ENCODE measurements around the gene NRAP. TPM values are rescaled to one million over a fixed set of nuclear protein-coding genes. Genes with fewer than 3 reads are reported as not detected.
"Not testable (repeated sequence)": the region's sequence is repeated elsewhere in the genome, so short reads cannot be mapped to it uniquely, and the experiment has no call there.

Gene NRAP
- total RNA-seq, 1 donor from 2014 or later: 826 TPM

DNA sequence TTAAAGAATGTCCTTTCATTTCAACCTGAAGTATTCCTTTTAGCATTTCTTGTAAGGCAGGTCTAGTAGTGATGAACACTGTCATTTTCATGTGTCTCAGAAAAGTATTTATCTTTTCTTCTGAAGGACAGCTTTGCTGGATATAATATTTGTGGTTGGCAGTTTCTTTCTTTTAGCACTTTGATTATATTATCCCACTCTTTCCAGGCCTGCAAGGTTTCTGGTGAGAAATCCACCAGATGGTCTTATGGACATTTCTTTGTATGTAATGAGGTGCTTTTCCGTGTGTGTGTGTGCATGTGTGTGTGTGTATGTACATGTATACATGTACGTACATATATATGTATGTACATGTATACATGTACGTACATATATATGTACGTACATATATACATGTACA is 23.2 kb upstream of the NRAP start:
- intact Hi-C loops (cut with micrococcal nuclease): no loop called here
- no peak for DNase-seq
- no peak for ATAC-seq

DNA sequence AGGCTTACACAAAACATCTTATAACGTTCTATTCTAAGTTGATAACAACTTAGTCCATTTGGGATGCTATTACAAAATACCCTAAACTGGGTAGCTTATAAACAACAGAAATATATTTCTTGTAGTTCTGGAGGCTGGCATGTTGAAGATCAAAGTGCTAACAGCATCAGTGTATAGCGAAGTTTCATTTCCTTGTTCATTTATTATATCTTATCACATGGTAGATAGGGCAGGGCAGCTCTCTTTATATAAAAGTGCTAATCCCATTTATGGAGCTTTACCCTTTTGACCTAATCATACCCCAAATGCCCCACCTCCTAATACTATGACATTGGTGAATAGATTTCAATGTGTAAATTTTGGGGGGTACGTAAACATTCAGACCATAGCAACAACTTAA is 22.2 kb upstream of the NRAP start:
- no peak for DNase-seq
- intact Hi-C loops (cut with micrococcal nuclease): no loop called here

DNA sequence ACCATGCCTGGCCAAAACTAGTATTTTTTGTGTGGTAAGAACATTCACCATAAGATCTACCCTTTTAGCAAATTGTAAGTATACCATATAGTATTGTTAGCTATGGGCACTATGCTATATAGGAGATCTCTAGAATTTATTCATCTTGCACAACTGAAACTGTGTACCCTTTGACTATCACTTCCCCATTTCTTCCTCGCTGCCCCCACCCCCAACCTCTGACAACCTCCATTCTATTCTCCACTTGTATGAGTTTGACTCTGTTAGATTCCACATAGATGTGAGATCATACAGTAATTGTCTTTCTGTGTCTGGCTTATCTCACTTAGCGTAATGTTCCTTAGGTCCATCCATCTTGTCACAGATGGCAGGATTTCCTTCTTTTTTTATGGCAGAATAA is 19.5 kb upstream of the NRAP start:
- ATAC-seq (no peak), DNase-seq (no peak)
- intact Hi-C loops (cut with micrococcal nuclease): no loop called here

More for the DNA sequence above, 22.2 kb upstream of the NRAP start:
- ATAC-seq: no peak

DNA sequence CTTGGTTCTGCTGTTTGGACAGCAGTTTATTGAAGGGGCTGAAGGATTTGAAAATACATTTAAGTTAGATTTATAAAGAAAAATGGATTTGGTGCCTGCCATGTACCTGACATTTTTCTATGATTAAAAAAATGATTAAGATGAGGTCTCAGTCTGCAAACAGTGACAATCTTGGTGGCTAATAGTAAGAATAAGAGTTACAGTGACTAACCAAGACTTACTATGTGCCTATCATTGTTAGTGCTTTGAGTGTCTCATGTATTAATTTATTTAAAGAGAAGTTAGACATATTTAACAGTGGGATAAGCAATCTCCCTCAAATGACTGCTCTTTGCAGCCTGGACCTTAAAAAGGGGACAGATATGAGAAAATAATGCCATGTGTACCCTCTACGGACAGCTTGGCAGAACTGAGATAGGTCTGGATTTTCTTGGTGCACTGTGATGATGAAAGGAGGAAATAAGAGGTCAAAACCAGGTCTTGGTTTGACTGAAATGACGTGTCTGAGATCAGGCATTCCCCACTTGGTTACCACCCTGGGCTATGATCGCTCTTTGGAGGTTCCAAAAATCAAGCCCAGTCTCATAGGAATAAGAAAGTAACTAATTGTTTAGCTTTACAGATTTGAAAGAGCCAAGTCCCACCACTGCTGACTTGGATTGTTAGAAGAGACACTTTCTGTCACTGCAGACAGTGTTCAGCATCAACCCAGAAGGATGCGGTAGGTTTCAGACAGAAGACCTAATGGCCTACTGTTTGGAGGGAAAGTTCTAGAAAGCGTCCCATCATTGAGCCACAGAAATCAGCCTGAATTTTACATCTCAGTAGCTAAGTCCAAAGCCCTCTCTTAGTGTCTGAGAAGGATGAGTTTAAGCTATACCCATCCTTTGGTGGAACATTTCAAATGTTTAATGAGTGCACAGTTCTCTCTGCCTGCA is 18.0 kb upstream of the NRAP start:
- DNase-seq (no peak), ATAC-seq (no peak)
- intact Hi-C loops (cut with micrococcal nuclease): no loop called here

DNA sequence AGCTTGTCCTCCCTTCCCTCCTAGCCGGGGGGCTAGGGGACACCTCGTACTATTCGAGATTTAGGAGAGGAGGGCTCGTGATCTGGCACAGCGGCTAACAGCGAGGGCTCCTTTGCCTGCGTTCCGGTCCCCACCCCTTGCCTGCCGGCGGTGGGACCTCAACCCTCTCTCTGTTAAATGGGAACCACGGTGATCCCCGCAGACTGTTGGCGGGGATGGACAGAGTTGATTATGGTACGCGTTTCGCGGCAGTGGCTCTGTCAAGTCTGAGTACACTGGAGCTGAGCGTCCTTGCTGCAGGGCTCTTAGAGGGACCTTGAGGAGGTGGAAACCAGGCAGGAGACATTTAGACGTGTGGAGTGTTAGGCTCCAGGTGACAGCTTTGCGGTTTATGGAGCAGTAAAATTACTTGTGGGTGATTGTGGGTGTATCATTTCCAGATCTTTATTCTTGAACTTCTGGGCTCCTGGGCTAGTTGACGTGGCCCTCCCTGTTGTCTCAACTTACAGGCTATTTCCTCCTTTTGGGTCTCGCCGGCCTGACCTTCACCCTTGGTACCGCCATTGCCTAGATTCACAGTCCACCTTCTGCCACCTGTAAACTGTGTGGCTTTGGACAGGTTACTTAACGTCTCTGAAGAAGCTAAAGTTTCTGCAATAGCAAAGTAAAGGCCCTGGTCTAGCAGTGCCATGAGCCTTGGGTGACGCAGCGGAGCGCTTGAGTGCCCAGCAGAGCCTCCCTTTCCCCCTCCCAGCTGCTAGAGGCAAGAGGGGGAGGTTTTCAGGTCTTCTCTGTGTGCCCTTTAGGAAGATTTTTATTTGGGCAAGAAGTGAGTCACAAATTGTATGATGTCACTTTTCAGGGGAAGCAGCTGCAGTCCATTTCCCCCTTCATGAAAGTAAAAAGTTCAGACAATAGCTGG is 16.6 kb upstream of the NRAP start:
- intact Hi-C loops (cut with micrococcal nuclease): no loop called here
- peak; percentile 55 for DNase-seq
- ATAC-seq: peak; percentile 53

DNA sequence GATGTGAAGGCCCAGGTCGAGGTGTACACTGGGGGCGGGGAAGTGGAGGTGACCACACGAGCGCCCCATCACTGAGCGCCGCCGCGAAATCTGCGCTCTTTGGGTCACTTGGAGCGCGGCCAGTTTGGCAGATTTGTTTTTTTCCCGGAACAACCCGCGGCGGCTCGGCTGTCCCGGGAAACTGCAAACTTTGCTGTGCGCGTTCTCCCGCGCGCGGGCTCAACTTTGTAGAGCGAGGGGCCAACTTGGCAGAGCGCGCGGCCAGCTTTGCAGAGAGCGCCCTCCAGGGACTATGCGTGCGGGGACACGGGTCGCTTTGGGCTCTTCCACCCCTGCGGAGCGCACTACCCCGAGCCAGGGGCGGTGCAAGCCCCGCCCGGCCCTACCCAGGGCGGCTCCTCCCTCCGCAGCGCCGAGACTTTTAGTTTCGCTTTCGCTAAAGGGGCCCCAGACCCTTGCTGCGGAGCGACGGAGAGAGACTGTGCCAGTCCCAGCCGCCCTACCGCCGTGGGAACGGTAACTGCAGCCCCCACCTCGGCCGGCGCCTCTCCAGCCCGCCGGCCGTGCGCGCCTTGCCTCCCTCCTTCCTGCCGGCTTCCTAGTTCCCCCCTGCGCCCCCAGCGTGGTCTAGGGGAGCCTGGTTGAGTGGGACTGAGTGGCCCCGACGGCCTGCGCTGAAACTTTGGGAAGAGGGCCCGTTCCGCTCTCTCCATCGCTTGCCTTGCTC is 15.8 kb upstream of the NRAP start, which contains the start of gene CASP7:
TSS of gene CASP7 (plus strand) at position 450 of the 727 bp plus-strand sequence. CDS start 17,582 bp downstream, outside the sequence.
- peak; percentile 88 for DNase-seq
- intact Hi-C loops (cut with micrococcal nuclease): no loop called here
- peak; percentile 96 for ATAC-seq

DNA sequence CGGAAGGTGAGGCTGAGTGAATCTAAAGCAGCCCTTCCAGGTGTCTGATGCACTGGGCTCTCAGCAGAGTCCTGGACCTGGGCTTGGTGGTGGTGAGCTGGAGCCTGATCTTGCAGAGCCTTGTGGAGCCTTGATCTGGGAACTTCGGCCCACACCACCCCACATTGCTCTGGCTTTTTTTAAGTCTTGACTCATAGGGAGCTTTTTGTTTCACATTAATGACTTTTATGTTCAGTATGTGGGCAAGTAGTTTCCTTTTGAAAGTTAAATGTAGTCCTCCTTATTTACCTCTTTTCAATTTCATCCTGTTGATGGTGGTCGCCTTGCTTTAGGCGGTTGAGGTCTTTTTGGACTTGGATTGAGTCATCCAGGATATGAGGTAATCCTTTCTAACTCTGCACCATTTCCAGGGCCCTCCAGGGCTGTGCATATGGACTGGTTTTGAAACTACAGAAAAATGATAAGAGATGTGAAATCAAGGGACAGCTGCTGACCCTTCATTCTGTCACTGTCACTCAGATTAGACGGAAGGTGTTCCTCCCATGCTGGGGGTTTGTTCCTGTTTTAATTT is 2.9 kb upstream of the NRAP start:
- intact Hi-C loops (cut with micrococcal nuclease): no loop called here
- ATAC-seq: no peak

DNA sequence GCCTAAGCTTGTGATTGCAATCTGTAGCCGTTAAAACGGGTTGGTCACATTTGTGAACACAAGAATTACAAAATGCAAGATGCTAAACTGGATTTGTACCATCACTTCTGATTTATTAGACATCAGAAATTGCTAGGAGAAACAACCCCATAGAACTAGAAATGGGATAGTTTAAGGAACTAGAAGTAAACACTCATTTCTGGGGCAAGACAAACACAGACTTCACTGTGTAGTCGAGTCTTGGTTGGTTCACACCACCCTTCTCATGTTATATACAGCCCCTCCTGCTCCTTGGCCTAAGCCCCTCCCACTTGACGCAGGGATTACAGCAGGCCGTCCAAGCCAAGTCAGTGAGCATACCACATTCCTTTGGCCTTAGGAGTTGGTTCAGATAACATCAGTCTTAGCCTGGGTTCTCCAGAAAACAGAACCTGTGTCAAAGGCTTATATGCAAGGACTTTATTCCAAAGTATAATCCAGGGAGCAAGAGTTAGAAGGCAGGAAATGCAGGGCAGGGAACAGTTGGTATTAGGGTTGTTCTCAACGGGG is 2.0 kb upstream of the NRAP start:
- intact Hi-C loops (cut with micrococcal nuclease): no loop called here
- DNase-seq: no peak
- no peak for ATAC-seq

More for the DNA sequence above, 2.9 kb upstream of the NRAP start:
- DNase-seq: no peak

DNA sequence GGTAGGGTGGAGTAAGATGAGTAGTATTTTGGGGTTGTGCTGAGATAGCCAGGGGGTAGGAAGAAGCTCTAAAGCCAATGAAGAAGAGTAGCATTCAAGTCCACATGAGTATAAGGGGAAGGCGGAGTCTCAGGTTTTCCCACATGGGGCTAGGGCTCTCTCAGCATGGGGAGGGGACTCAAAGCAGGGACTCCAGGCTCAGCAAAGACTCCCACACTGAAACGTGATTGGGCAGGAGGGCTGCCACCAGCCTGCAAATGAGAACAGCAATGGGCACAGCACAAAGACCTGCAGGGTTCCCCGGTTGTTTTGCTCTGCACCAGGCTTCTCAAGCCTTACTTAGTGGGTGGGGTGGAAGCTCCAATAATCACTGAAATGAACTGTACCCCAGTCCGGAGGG is 1.5 kb upstream of the NRAP start:
- DNase-seq (no peak), ATAC-seq (no peak)
- intact Hi-C loops (cut with micrococcal nuclease): no loop called here

DNA sequence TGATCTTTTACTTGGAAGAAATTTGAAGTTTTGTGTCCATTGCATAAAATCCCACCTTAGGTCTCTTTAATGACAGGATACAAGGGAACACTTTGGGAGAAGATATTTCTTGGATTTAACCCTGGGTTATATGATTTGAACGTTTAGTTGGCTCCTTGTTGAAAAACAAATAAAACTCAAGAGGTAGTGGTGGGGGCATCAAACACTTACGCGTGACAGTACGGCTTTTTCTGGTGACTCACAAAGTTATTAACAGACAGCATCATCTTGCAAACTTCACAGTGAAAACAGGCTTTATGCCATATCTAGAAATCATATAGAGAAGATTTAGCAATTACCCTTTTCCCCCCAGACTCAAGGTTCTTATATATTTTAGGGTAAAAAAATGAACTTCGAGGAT is 699 bp downstream of the NRAP start:
- intact Hi-C loops (cut with micrococcal nuclease): no loop called here
- DNase-seq (no peak), ATAC-seq (peak; percentile 35)

DNA sequence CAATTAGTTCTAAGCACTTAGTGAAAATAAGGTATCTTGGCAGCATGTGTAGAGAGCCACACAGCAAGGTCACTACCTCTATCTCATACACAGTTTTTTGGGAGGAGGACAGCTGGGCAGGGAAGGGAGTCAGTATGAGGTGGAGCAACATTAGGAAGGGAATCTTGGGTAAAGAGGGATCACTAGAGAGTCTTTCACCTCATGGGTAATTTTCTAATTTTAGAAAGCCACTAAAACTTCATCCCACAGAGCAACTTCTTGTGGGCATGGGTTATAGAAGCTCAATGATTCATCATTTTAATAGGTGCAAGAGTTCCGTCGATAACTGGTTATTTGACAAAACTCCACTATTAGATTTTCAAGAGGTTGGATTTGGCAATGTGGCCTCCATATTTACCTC is 2.5 kb downstream of the NRAP start:
- intact Hi-C loops (cut with micrococcal nuclease): no loop called here

DNA sequence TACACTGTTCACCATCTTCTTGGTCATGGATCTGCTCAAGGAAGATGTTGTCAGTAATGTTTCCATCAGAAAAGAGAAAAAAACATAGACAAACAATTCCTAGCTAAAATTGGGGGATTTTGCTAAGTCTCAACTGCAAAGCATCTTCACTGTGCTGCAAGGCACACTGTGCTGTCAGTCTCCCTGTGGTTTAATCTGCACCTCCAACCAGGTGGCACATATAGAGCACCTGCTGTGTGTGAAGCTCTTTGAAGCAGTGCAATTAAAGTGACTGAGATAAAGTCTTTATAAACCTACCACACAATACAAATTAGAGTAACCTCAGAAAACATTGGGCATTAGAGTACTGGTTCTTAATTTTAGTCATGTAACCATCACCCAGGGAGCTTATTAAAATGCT is 6.3 kb downstream of the NRAP start:
- intact Hi-C loops (cut with micrococcal nuclease): no loop called here
- ATAC-seq (no peak), DNase-seq (no peak)

More for the DNA sequence above, 2.5 kb downstream of the NRAP start:
- ATAC-seq: peak; percentile 77
- no peak for DNase-seq

DNA sequence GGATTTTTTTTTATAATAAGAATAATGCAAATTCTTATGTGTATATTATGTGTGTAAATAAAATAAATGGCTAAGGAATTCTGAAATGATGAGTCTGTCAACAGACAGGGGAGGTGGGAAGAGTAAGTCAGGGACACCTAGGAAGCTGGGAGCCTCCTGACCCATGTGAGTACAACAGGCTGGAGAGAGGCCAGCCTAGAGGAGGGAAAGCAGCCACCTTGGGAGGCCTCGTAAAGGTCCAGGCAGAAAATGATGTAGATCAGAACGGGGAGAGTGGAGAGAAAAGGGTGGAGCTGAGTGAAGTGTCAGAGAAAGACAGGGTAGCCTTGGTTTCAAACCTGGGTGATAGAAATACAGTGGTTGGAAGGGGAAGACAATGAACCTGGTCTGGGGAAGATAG is 6.9 kb downstream of the NRAP start:
- DNase-seq (no peak), ATAC-seq (peak; percentile 42)
- intact Hi-C loops (cut with micrococcal nuclease): no loop called here

DNA sequence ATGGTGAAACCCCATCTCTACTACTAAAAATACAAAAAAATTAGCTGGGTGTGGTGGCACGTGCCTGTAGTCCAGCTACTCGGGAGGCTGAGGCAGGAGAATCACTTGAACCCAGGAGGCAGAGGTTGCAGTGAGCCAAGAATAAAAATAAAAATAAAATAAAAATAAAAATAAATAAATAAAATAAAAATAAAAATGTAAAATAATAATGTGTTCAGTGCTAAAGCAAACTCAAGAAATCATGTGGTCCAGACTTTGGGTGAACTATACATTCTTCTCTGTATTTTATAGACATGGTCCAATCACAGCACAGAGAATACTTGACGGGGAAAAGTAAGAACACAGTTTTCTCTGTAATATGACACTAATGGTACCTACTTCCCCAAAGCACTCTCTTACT is 11.4 kb downstream of the NRAP start:
- DNase-seq; intact Hi-C loops (cut with micrococcal nuclease); ATAC-seq: not testable (repeated sequence)

DNA sequence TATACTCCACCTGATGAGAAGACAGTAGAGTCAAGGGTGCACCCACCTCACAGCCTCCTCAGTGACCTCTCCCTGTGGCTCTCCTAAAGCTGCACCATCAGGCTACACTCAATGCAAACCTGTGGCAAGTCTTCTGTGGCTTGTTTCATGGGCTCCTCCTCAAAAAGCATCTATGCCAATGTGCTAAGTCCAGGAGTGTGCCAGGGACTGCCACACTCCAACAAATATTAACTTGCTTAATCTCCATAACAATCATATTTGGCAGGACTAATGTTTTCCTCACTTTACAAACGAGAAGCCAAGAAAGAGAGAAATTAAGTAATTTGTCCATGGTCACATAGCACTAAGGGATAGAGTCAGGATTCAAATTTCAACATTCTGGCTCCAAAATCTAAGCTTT is 11.9 kb downstream of the NRAP start:
- ATAC-seq (no peak), DNase-seq (no peak)
- intact Hi-C loops (cut with micrococcal nuclease): no loop called here

DNA sequence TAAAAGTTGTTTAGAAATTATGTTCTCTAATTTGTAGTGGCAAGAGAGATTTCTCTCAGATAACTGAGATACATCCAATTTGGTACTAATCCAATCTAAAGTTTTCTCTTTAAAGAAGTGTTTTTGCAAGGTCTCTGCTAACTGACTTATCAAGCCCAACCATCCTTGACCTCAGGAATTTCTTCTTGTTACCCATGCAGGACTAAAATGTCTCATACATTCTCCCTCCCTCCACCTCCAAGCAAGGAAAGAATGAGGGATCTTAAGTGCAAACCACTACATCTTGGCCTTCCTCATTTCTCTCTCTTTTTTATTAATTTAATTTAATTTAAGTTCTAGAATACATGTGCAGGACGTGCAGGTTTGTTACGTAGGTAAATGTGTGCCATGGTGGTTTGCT is 12.8 kb downstream of the NRAP start:
- intact Hi-C loops (cut with micrococcal nuclease): no loop called here
- ATAC-seq (no peak), DNase-seq (no peak)

DNA sequence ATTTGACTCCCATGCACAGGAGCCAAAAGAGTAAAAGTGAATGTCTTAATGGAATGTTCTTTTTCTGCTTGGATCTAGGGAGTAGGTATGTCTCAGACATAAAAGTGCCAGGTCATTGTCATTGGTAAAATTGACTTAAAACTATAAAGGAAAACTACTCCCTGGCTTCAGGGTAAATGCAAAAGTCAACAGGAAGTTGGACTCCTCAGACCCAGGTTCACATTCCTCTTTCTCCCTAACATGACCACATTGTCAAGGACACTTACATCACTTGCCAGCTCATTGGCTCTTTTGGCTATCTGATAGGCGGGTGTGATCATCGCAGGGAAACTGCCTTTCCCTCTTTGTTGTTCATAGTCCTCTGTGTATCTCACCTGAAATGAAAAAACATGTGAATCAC is 13.7 kb downstream of the NRAP start:
- no peak for ATAC-seq
- no peak for DNase-seq
- intact Hi-C loops (cut with micrococcal nuclease): no loop called here

DNA sequence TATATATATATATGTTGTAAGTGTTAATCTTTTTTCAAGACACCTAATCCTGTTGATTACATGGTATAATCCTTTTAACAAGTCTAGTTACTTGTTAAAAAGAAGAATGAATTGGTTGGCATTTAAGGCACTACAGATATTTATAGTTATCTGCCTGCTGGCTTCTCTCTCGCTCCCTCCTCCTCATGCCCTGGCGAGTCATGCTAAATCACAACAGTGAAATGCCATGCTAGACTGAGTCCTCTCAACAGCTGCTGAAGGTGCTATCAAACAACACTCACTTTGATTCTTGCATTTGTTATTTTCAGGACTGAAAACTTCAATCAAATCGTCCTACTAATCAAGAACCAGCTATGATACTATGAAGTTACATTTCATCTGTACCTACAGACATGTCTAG is 15.4 kb downstream of the NRAP start:
- intact Hi-C loops (cut with micrococcal nuclease): no loop called here
- peak; percentile 33 for DNase-seq
- ATAC-seq: peak; percentile 67

DNA sequence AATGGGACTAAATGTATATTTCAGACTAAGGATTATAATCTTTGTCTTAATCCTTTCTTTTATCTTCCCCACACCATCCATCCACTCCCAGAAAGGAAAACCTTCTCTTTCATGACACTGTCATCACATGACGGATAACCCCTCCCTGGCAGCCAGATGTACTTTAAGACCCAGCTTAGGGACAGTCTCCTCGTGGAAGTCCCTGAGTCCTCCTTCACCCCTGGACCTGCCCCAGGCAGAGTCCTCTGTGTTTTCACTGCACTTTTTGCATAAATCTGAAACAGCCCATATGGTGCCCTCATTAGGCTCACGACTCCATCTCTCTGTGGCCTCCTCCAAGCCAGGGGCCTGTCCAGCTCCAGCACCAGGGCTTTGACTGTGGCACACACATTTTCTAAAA is 16.0 kb downstream of the NRAP start:
- DNase-seq: no peak
- intact Hi-C loops (cut with micrococcal nuclease): no loop called here
- ATAC-seq: no peak

Data from left ventricle myocardium superior (tissue), 1 donor.